Activated T-cell treated with anti-CD3 and anti-CD28 coated beads, Interleukin-2, amount 50 U/mL, for 48 hours (primary cell): ENCODE measurements around the gene CLSTN2.

Source experiments
- DNase-seq, 2 experiments: peaks; one replicate each; pipeline ENCODE4 v3.0.0-alpha.2; 2020

Gene CLSTN2

GRCh38 chr3:140196970-140197369, 262.0 kb downstream of the CLSTN2 start:
- no peak for DNase-seq

GRCh38 chr3:140198242-140198641, 263.3 kb downstream of the CLSTN2 start:
- DNase-seq = no peak

- no peak for DNase-seq
Measured at GRCh38 chr3:140199008-140199407, 264.0 kb downstream of the CLSTN2 start.

- no peak for DNase-seq
Measured at GRCh38 chr3:140199743-140200142, 264.8 kb downstream of the CLSTN2 start.

GRCh38 chr3:140203510-140203909, 268.5 kb downstream of the CLSTN2 start:
- no peak for DNase-seq

GRCh38 chr3:140204271-140204984, 269.4 kb downstream of the CLSTN2 start:
- DNase-seq = no peak

GRCh38 chr3:140205598-140205997, 270.6 kb downstream of the CLSTN2 start:
- DNase-seq = no peak

- no peak for DNase-seq
Measured at GRCh38 chr3:140206196-140207040, 271.4 kb downstream of the CLSTN2 start.

- DNase-seq = no peak
Measured at GRCh38 chr3:140207541-140207940, 272.6 kb downstream of the CLSTN2 start.

GRCh38 chr3:140216249-140216648, 281.3 kb downstream of the CLSTN2 start:
- DNase-seq = no peak

GRCh38 chr3:140219291-140219690, 284.3 kb downstream of the CLSTN2 start:
- DNase-seq = no peak

GRCh38 chr3:140219923-140220452, 285.0 kb downstream of the CLSTN2 start:
- no peak for DNase-seq

GRCh38 chr3:140223197-140223596, 288.2 kb downstream of the CLSTN2 start:
- no peak for DNase-seq

GRCh38 chr3:140223631-140224030, 288.6 kb downstream of the CLSTN2 start:
- DNase-seq = no peak

GRCh38 chr3:140224307-140224706, 289.3 kb downstream of the CLSTN2 start:
- no peak for DNase-seq

- no peak for DNase-seq
Measured at GRCh38 chr3:140225996-140226395, 291.0 kb downstream of the CLSTN2 start.

GRCh38 chr3:140233702-140234101, 298.7 kb downstream of the CLSTN2 start:
- no peak for DNase-seq

GRCh38 chr3:140234256-140234655, 299.3 kb downstream of the CLSTN2 start:
- DNase-seq = no peak

- no peak for DNase-seq
Measured at GRCh38 chr3:140236836-140237501, 302.0 kb downstream of the CLSTN2 start.

GRCh38 chr3:140238646-140239314, 303.8 kb downstream of the CLSTN2 start:
- no peak for DNase-seq

- no peak for DNase-seq
Measured at GRCh38 chr3:140242818-140243276, 307.9 kb downstream of the CLSTN2 start.

GRCh38 chr3:140243575-140243974, 308.6 kb downstream of the CLSTN2 start:
- DNase-seq = no peak

- no peak for DNase-seq
Measured at GRCh38 chr3:140244893-140245292, 309.9 kb downstream of the CLSTN2 start.
